H1 (cell line): Measurements from ENCODE around the gene RIBC2.

Experiments
- ASH2L ChIP-seq: fragments of 200-600, 300-600 bp; sonication (generic); IDR thresholded peaks from one replicate; pipeline ENCODE4 v1.7.1; 2017; ENCODE audit warnings: low read length
- CTBP2 ChIP-seq: IDR thresholded peaks from 2 replicates; pipeline ENCODE4 v1.7.0; 2011; ENCODE audit warnings: borderline replicate concordance, mild to moderate bottlenecking, moderate library complexity, mixed read lengths, low read length; ENCODE audit not compliant: insufficient read depth, insufficient read length

GRCh38 chr22:45468872-45469271, 55.4 kb downstream of the RIBC2 start:
- TF ChIP-seq ASH2L, result no peak
- no peak for TF ChIP-seq CTBP2
